Measurements from ENCODE around the gene MAPK7. TPM values are rescaled to one million over a fixed set of nuclear protein-coding genes. Genes with fewer than 3 reads are reported as not detected.

MAPK7 gene
- polyA plus RNA-seq, 1 of the 3 experiments (the other 2 are of a cell fraction), result 19.1 TPM

DNA sequence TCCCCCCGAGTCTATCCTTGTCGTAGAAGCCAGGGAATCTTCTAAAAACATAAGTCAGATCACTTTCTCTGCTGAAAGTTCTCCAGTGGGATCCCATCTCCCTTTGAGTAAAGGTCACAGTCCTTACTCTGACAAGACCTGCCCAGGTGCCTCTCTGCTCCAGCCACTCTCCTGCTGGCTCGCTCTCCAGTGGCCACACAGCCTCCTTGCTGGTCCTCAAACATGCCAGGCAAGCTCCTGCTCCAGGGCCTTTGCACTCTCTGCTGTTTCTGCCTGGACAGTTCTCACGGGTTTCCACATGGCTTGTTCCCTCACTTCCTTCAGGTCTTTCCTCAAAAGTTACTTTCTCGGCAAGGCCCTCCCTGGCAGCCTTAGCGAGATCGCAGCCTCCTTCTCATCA lies 19.1 kb upstream of the MAPK7 start (continued):
- TF ChIP-seq JUND (IDR thresholded peaks at IDR 0.05) (no peak), RAD21 (IDR thresholded peaks at IDR 0.05; ENCODE audit: low read length) (no peak), CHD2 (IDR thresholded peaks at IDR 0.05; ENCODE audit: low read length, partially characterized antibody) (no peak), NFIC (IDR thresholded peaks at IDR 0.05; ENCODE audit: borderline replicate concordance) (no peak), MXI1 (IDR thresholded peaks at IDR 0.05; ENCODE audit: low read depth, low read length) (no peak), YY1 (IDR thresholded peaks at IDR 0.05; ENCODE audit: low read depth) (no peak)

DNA sequence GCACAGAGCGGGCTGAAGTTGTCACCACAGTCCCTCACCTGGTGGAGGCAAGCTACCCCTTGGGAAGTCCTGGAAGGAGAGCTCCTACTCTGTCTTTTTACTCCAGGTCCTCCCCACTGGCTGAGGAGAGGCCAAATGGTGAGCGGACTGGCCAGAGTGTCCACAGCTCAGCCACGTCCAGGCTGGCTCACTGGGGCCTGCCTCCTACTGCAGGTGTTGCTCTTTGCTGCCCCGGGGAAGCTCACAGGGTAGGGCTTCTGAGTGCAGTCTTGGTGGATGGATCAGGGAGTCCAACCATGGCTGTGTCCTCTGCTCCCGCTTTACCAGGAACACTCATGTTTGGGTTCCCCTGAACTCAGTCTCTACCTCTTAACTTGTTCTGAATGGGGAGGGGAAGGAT lies 18.4 kb upstream of the MAPK7 start:
- Histone ChIP-seq H3K4me2 (no peak overlapping the region), H3K4me3 (ENCODE audit: low read depth in 2 of 2, low read length in 1 of 2) (no peak overlapping the region), H3K36me3 (replicated peaks in 1 of 2; ENCODE audit: control insufficient read depth in 1 of 2, insufficient read depth in 2 of 2, low read length in 1 of 2) (peaks cover 0 to 9% of the 10 kb centered on the region in 2 experiments), H4K20me1 (ENCODE audit: insufficient read depth) (no peaks in the 10 kb centered on the region), H3K9ac (no peak overlapping the region), H3F3A (replicated peaks; ENCODE audit: insufficient read depth) (peaks cover 16% of the 10 kb centered on the region), H3K79me2 (ENCODE audit: insufficient read depth) (peaks cover 8% of the 10 kb centered on the region), H2AFZ (ENCODE audit: low read depth) (no peak overlapping the region), H3K4me1 (ENCODE audit: control insufficient read depth in 1 of 2, insufficient read depth in 2 of 2, low read depth in 1 of 2, low read length in 1 of 2) (peaks cover 10 to 24% of the 10 kb centered on the region in 2 experiments; a peak in 2 of 4 replicates), H3K9me2 (no peaks in the 10 kb centered on the region), H3K9me3 (no peaks in the 10 kb centered on the region), H3K27me3 (ENCODE audit: insufficient read depth) (no peaks in the 10 kb centered on the region), H3K27ac (ENCODE audit: low read depth in 2 of 2, low read length in 1 of 2) (no peak overlapping the region)
- no peak for DNase-seq
- CTCF ChIA-PET, result interaction anchor here (1.2 to 12.0 kb wide), 2 partner anchors 86 to 407 kb away, joined by 3 to 305 read pairs; no protein-coding TSS in a partner anchor
- WGBS (ENCODE audit: low lambda C conversion rate), result 94% methylated on average over 4 of the region's 5 CpGs
- POLR2A ChIA-PET, result no interaction called here
- TF ChIP-seq SMC3 (IDR thresholded peaks at IDR 0.05; ENCODE audit: low read depth, low read length) (no peak), MEF2A (IDR thresholded peaks at IDR 0.05; ENCODE audit: borderline replicate concordance, low read depth) (no peak), YY1 (IDR thresholded peaks at IDR 0.05; ENCODE audit: low read depth) (no peak), RFX5 (IDR thresholded peaks at IDR 0.05; ENCODE audit: low read length) (no peak), MXI1 (IDR thresholded peaks at IDR 0.05; ENCODE audit: low read depth, low read length) (no peak)
- TF ChIP-seq, protein P1, sequence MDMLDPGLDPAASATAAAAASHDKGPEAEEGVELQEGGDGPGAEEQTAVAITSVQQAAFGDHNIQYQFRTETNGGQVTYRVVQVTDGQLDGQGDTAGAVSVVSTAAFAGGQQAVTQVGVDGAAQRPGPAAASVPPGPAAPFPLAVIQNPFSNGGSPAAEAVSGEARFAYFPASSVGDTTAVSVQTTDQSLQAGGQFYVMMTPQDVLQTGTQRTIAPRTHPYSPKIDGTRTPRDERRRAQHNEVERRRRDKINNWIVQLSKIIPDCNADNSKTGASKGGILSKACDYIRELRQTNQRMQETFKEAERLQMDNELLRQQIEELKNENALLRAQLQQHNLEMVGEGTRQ (IDR thresholded peaks at IDR 0.05; ENCODE audit: borderline replicate concordance, low read depth, low read length), result no peak

DNA sequence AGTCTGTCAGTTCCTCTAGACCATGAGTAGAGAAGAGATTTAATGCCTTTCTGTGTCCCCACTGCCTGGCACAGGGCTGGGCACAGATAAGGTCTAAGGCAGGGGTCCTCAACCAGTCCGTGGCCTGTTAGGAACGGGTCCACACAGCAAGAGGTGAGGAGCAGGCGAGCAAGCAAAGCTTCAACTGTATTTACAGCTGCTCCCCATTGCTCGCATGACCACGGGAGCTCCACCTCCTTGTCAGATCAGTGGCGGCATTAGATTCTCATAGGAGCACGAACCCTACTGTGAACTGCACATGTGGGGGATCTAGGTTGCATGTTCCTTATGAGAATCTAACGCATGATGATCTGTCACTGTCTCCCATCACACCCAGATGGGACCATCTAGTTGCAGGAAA lies 17.5 kb upstream of the MAPK7 start:
- WGBS (ENCODE audit: low lambda C conversion rate), result 100% methylated on average over 4 of the region's 8 CpGs
- H3K4me3 ChIP-seq (ENCODE audit: low read depth in 2 of 2, low read length in 1 of 2), result no peak overlapping the region
- DNase-seq, result no peak
- peaks cover 12% of the 10 kb centered on the region for H3F3A ChIP-seq (replicated peaks; ENCODE audit: insufficient read depth)
- H3K27me3 ChIP-seq (ENCODE audit: insufficient read depth), result no peaks in the 10 kb centered on the region
- no peak overlapping the region for H3K4me2 ChIP-seq
- H3K9me3 ChIP-seq, result no peaks in the 10 kb centered on the region
- no peak overlapping the region for H3K9ac ChIP-seq
- ChIA-PET POLR2A (no interaction called here), CTCF (interaction anchor here (1.1 to 12.0 kb wide), 2 partner anchors 85 to 94 kb away, joined by 3 to 305 read pairs; no protein-coding TSS in a partner anchor)
- peaks cover 0 to 9% of the 10 kb centered on the region in 2 experiments for H3K36me3 ChIP-seq (replicated peaks in 1 of 2; ENCODE audit: control insufficient read depth in 1 of 2, insufficient read depth in 2 of 2, low read length in 1 of 2)
- TF ChIP-seq, protein P2, sequence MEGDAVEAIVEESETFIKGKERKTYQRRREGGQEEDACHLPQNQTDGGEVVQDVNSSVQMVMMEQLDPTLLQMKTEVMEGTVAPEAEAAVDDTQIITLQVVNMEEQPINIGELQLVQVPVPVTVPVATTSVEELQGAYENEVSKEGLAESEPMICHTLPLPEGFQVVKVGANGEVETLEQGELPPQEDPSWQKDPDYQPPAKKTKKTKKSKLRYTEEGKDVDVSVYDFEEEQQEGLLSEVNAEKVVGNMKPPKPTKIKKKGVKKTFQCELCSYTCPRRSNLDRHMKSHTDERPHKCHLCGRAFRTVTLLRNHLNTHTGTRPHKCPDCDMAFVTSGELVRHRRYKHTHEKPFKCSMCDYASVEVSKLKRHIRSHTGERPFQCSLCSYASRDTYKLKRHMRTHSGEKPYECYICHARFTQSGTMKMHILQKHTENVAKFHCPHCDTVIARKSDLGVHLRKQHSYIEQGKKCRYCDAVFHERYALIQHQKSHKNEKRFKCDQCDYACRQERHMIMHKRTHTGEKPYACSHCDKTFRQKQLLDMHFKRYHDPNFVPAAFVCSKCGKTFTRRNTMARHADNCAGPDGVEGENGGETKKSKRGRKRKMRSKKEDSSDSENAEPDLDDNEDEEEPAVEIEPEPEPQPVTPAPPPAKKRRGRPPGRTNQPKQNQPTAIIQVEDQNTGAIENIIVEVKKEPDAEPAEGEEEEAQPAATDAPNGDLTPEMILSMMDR (IDR thresholded peaks at IDR 0.05), result no peak
- TF ChIP-seq TEAD4 (IDR thresholded peaks at IDR 0.05; ENCODE audit: borderline replicate concordance, insufficient read depth) (no peak), MEF2A (IDR thresholded peaks at IDR 0.05; ENCODE audit: borderline replicate concordance, low read depth) (no peak)
- H3K9me2 ChIP-seq, result no peaks in the 10 kb centered on the region
- H2AFZ ChIP-seq (ENCODE audit: low read depth), result no peak overlapping the region
- no peak overlapping the region for H3K27ac ChIP-seq (ENCODE audit: low read depth in 2 of 2, low read length in 1 of 2)
- peaks cover 13 to 32% of the 10 kb centered on the region in 2 experiments; a peak in 2 of 4 replicates for H3K4me1 ChIP-seq (ENCODE audit: control insufficient read depth in 1 of 2, insufficient read depth in 2 of 2, low read depth in 1 of 2, low read length in 1 of 2)
- peaks cover 8% of the 10 kb centered on the region for H3K79me2 ChIP-seq (ENCODE audit: insufficient read depth)
- H4K20me1 ChIP-seq (ENCODE audit: insufficient read depth), result no peaks in the 10 kb centered on the region

Data from SK-N-SH (cell line).